ENCODE measurements around the gene GNGT1. TPM values are rescaled to one million over a fixed set of nuclear protein-coding genes. Genes with fewer than 3 reads are reported as not detected.

GNGT1 gene
- total RNA-seq, 1 donor from 2014 or later = not detected

DNA sequence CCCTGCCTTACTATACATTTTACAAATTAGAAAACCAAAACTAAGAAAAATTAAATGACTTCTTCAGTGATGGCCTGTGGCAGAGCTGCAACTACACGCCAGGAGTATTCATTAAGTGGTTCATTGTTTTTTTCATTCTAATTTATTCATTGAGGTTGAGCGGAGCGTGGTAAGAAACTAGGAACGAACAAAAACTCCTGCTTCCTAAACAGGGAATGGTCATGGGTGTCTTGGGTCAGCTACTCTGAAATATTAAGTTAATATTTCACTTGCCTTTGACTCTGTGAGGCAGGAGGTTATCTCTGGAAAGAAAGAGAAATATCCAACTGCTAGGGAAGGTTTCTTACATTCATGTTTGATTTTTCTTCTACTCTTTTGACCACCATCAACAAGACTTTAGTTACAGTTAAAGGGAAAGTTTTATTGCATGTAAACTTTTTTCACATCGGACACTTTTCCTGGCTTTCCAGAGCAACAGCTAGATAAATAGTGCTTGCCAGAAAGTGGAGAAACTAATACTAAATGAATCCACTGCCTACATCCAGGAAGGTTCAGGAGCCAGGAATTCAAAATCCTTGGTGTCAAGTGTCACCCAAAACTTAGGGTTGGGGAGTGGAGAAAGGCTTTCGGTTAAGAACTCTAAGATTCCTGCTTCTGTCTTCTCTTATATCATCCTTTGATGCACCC is 14.3 kb downstream of the GNGT1 start:
- peak overlapping the region; percentile 82 for H3K4me3 ChIP-seq (ENCODE audit: low read depth, low read length)
- TF ChIP-seq, protein P1, sequence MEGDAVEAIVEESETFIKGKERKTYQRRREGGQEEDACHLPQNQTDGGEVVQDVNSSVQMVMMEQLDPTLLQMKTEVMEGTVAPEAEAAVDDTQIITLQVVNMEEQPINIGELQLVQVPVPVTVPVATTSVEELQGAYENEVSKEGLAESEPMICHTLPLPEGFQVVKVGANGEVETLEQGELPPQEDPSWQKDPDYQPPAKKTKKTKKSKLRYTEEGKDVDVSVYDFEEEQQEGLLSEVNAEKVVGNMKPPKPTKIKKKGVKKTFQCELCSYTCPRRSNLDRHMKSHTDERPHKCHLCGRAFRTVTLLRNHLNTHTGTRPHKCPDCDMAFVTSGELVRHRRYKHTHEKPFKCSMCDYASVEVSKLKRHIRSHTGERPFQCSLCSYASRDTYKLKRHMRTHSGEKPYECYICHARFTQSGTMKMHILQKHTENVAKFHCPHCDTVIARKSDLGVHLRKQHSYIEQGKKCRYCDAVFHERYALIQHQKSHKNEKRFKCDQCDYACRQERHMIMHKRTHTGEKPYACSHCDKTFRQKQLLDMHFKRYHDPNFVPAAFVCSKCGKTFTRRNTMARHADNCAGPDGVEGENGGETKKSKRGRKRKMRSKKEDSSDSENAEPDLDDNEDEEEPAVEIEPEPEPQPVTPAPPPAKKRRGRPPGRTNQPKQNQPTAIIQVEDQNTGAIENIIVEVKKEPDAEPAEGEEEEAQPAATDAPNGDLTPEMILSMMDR (conservative IDR thresholded peaks at IDR 0.05; ENCODE audit: low read depth, low read length) = no peak
- no peak for DNase-seq (ENCODE audit: low read depth)

DNA sequence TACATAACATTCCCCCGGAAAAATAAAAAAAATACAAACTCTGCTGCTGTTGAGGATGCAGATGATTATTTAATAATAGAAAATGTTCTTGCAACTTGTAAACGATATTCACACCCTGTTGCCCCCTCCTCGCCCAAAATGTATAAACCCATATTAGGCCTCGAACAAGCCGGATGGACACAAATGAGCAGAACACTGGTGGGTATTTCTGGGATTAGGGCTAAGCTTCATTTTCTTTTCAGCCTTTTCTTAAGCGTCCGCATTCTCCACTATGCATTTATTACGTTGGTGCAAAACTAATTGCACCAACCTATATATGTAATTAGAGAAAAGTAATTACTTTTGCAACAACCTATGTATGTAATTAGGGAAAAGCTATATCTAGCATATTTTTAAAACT is 14.8 kb downstream of the GNGT1 start:
- peak overlapping the region; percentile 82 for H3K4me3 ChIP-seq (ENCODE audit: low read depth, low read length)
- TF ChIP-seq, protein P1 (conservative IDR thresholded peaks at IDR 0.05; ENCODE audit: low read depth, low read length) = no peak
- no peak for DNase-seq (ENCODE audit: low read depth)

DNA sequence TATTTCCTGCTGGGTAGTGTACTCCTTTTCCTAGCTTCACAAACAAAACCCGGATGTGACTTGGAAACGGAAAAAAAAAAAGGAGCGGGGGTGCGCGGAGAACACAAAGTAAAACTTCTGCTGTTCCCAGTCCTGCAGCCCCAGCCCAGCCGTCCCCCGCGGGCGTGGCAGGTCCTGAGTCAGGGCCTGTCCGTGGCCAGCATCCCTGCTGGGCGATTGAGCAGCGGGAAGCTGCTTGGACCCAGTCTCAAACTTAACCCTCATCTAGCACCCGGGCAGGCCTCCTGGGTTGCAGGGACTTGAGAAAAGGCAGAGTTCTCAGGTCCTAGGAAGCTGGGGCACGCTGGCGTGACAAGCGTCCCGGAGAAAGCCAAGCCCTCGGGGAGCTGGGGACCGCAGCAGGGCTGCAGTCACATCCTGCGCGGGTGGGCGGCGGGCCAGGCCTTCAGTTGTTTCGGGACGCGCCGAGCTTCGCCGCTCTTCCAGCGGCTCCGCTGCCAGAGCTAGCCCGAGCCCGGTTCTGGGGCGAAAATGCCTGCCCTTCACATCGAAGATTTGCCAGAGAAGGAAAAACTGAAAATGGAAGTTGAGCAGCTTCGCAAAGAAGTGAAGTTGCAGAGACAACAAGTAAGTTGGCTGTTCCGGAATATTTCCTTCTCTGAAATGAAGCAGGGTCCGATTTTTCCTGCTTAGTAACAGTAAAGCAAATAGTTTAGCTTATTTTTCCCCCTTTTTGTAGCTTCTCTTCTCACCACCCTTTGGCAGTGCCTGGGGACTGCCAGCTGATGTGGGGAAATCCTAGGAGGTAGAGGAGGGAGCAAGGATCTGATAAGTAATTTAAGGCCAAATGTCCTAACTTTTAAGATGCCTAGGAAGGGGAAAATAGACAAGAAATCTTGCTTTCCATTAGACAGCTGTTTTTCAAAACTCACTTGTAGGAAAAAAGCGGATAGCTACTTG is 15.5 kb downstream of the GNGT1 start, which contains the start of gene GNG11:
Gene GNG11 (plus strand): TSS at position 129 of the 960 bp plus-strand sequence. CDS start 403 bp downstream, at position 532.
- TF ChIP-seq, protein P1 (conservative IDR thresholded peaks at IDR 0.05; ENCODE audit: low read depth, low read length) = no peak
- DNase-seq (ENCODE audit: low read depth) = no peak
- H3K4me3 ChIP-seq (ENCODE audit: low read depth, low read length) = peak within 1 kb of the TSS; percentile 82

DNA sequence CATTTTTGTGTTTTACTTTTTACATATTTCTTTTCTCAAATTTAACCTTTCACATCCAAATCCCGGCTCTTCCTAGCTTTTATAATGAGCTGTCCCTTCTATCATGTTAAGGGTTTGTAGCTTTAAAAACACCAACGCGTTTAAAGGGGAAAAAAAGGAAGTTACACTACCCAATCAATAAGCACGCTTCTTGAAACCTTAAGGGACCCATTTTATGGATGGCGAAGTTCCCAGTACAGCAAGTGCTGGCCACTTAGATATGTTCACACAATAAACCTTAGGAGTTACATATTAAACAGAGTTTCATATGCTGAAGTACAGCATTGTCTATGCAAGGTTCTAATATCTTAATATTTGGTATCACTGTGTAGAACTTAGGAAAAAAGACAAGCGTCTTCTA is 16.9 kb downstream of the GNGT1 start:
- H3K4me3 ChIP-seq (ENCODE audit: low read depth, low read length) = peak overlapping the region; percentile 82
- DNase-seq (ENCODE audit: low read depth) = no peak
- TF ChIP-seq, protein P1 (conservative IDR thresholded peaks at IDR 0.05; ENCODE audit: low read depth, low read length) = no peak

DNA sequence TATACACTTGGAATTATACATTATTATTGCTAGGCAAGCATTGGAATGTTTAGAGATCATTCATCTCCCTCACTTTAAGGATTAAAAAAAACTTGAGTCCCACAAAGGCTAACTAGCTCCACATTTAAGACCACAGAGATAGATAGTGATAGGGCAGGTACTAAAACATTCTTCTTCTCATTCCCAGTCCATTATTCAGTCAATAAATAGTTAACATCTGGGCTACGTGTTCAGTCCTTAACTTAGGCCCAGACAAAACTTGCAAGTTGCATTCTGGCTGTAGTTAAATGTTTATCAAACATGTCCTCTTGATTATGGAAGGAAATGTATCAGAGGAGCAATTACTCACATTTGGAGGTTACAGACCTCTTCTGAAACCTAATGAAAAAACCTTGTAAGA is 17.6 kb downstream of the GNGT1 start:
- DNase-seq (ENCODE audit: low read depth) = no peak
- TF ChIP-seq, protein P1 (conservative IDR thresholded peaks at IDR 0.05; ENCODE audit: low read depth, low read length) = no peak
- H3K4me3 ChIP-seq (ENCODE audit: low read depth, low read length) = peak overlapping the region; percentile 82

DNA sequence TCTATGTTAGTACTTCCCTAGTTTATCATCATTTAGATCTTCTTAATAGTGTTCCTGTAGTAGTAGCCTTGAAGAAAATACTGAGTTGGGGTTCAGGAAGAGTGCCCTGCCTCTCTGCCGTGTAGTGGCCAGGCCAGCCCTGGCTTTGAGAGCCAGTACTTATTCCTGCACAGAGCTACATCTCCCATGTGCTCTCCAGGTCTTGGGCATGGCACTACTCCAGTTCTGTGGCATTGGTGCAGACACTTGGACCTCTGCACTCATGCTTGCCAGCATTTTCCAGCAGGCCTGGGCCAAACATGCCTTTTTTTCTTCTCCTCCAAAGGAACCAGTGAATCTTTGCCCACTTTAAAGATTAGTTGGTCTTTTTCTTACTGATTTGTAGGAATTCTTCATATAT is 20.4 kb downstream of the GNGT1 start:
- no peak overlapping the region for H3K4me3 ChIP-seq (ENCODE audit: low read depth, low read length)
- TF ChIP-seq, protein P1 (conservative IDR thresholded peaks at IDR 0.05; ENCODE audit: low read depth, low read length) = no peak
- no peak for DNase-seq (ENCODE audit: low read depth)
